OCI-LY1 (cell line): ENCODE data around the gene RAB4A.

ENCODE experiments used
- H2AFZ ChIP-seq: fragments of 200-600 bp; sonication (generic), shearing (Covaris generic); 2 replicates; pipeline ENCODE4 v1.6.0; 2014; ENCODE audit warnings: antibody characterized with exemption, mild to moderate bottlenecking, low read length
- H3F3A ChIP-seq: fragments of 200-600 bp; sonication (generic), shearing (Covaris generic); 2 replicates; pipeline ENCODE4 v1.6.0; 2014; ENCODE audit warnings: mild to moderate bottlenecking, antibody characterized with exemption, low read length, moderate library complexity; ENCODE audit not compliant: insufficient read depth
- H3K27ac ChIP-seq: fragments of 200-600 bp; sonication (generic); 2 replicates; pipeline ENCODE4 v1.5.1; 2014; ENCODE audit warnings: low read length, mixed run types, mild to moderate bottlenecking, low read depth; ENCODE audit not compliant: poor library complexity, severe bottlenecking
- H3K27me3 ChIP-seq: fragments of 200-600 bp; sonication (generic); 2 replicates; pipeline ENCODE4 v1.6.0; 2014; ENCODE audit warnings: antibody characterized with exemption, mild to moderate bottlenecking, low read length, moderate library complexity; ENCODE audit not compliant: insufficient read depth
- H3K36me3 ChIP-seq: fragments of 200-600 bp; sonication (generic); 2 replicates; pipeline ENCODE4 v1.6.1; 2014; ENCODE audit warnings: mild to moderate bottlenecking, antibody characterized with exemption, low read length, moderate library complexity, mixed read lengths; ENCODE audit not compliant: insufficient read depth
- H3K4me1 ChIP-seq: fragments of 200-600 bp; sonication (generic); 2 replicates; pipeline ENCODE4 v1.5.1; 2014; ENCODE audit warnings: mild to moderate bottlenecking, low read length, moderate library complexity; ENCODE audit not compliant: insufficient read depth, severe bottlenecking
- H3K4me2 ChIP-seq: fragments of 200-600 bp; sonication (generic), shearing (Covaris generic); 2 replicates; pipeline ENCODE4 v1.6.1; 2014; ENCODE audit warnings: low read length
- H3K4me3 ChIP-seq: fragments of 200-600 bp; sonication (generic); 2 replicates; pipeline ENCODE4 v1.5.1; 2014; ENCODE audit warnings: low read length, low read depth, mild to moderate bottlenecking, mixed read lengths; ENCODE audit not compliant: poor library complexity, severe bottlenecking
- H3K79me2 ChIP-seq: fragments of 200-600 bp; shearing (Covaris generic); 2 replicates; pipeline ENCODE4 v1.6.1; 2016; ENCODE audit warnings: mixed run types, low read length, mixed read lengths; ENCODE audit not compliant: insufficient read depth
- H3K9ac ChIP-seq: fragments of 200-600 bp; sonication (generic), shearing (Covaris generic); 2 replicates; pipeline ENCODE4 v1.6.1; 2014; ENCODE audit warnings: mild to moderate bottlenecking, low read length, mixed read lengths
- H3K9me2 ChIP-seq: fragments of 200-600 bp; sonication (generic), shearing (Covaris generic); 2 replicates; pipeline ENCODE4 v1.6.1; 2014; ENCODE audit warnings: low read depth, mild to moderate bottlenecking, low read length, mixed read lengths
- H3K9me3 ChIP-seq: fragments of 200-600 bp; shearing (Covaris generic); 2 replicates; pipeline ENCODE4 v1.6.1; 2014; ENCODE audit warnings: low read length, mixed read lengths
- H4K20me1 ChIP-seq: fragments of 200-600 bp; sonication (generic), shearing (Covaris generic); 2 replicates; pipeline ENCODE4 v1.6.0; 2016; ENCODE audit warnings: mild to moderate bottlenecking, low read length; ENCODE audit not compliant: insufficient read depth
- EZH2 ChIP-seq: fragments of 200-600 bp; sonication (generic), shearing (Covaris generic); IDR thresholded peaks from 2 replicates; pipeline ENCODE4 v1.8.0; 2017; ENCODE audit warnings: borderline replicate concordance, mixed run types, mild to moderate bottlenecking, antibody characterized with exemption, low read length, moderate library complexity, mixed read lengths
- TF ChIP-seq, protein P1 (sequence below): fragments of 200-600 bp; sonication (generic), shearing (Covaris generic); IDR thresholded peaks from 2 replicates; pipeline ENCODE4 v1.5.1; 2017; ENCODE audit warnings: mild to moderate bottlenecking, antibody characterized with exemption, low read length, moderate library complexity, mixed read lengths

RAB4A gene

DNA sequence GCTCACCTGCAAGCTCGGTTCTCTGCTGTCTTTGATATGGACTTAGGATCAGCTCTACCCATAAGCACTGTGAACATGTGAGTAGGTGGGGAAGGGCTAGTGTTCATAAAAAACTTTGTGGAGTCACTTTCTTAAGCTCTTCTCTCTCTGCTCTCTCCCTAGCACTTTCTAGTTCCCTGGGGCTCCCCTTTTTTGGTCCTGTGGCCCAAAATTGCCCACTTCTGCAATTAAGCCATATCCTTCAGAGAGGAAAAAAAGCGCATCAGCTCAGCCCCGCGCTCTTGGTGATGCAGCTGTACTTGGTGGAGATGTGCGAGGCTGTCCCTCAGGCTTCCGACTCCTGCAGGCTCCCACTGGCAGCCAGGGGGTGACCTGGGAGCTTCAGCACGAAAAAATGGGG, 48.6 kb downstream of the RAB4A start:
- H3K4me1 ChIP-seq, result no peaks in the 10 kb centered on the region
- H3K4me2 ChIP-seq, result no peak overlapping the region
- H4K20me1 ChIP-seq, result no peaks in the 10 kb centered on the region
- peaks cover 47% of the 10 kb centered on the region for H3K36me3 ChIP-seq
- H2AFZ ChIP-seq, result no peak overlapping the region
- H3K27me3 ChIP-seq, result no peaks in the 10 kb centered on the region
- no peaks in the 10 kb centered on the region for H3K79me2 ChIP-seq
- no peak overlapping the region for H3K4me3 ChIP-seq
- H3K9ac ChIP-seq, result no peak overlapping the region
- no peak overlapping the region for H3K27ac ChIP-seq
- no peaks in the 10 kb centered on the region for H3K9me3 ChIP-seq
- no peak for TF ChIP-seq EZH2
- TF ChIP-seq, protein P1, sequence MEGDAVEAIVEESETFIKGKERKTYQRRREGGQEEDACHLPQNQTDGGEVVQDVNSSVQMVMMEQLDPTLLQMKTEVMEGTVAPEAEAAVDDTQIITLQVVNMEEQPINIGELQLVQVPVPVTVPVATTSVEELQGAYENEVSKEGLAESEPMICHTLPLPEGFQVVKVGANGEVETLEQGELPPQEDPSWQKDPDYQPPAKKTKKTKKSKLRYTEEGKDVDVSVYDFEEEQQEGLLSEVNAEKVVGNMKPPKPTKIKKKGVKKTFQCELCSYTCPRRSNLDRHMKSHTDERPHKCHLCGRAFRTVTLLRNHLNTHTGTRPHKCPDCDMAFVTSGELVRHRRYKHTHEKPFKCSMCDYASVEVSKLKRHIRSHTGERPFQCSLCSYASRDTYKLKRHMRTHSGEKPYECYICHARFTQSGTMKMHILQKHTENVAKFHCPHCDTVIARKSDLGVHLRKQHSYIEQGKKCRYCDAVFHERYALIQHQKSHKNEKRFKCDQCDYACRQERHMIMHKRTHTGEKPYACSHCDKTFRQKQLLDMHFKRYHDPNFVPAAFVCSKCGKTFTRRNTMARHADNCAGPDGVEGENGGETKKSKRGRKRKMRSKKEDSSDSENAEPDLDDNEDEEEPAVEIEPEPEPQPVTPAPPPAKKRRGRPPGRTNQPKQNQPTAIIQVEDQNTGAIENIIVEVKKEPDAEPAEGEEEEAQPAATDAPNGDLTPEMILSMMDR, result no peak
- no peaks in the 10 kb centered on the region for H3F3A ChIP-seq
- H3K9me2 ChIP-seq, result no peaks in the 10 kb centered on the region

DNA sequence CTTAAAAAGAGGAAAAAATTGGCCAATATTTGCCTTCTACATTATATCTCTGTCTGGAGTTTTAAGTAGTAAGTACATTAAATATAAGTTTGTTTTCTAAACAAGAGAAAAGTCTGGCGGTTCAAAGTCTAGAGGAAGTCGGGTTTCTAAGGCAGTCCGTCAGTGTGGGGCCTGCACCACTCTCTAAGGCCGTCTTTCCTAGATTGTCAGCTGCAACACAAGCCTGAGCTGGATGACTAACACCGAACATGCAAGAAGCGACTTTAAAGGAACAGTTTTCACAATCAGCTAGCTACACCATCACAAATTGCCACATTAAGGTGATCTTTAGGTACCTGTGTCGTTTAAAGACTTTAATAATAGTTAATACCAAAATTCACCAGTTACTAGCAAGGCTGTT, 52.3 kb downstream of the RAB4A start:
- Histone ChIP-seq H3K4me3 (no peak overlapping the region), H3K9me2 (no peaks in the 10 kb centered on the region), H3K4me1 (peaks cover 18% of the 10 kb centered on the region), H3F3A (no peaks in the 10 kb centered on the region), H2AFZ (no peak overlapping the region), H3K27ac (no peak overlapping the region), H3K9ac (no peak overlapping the region), H4K20me1 (no peaks in the 10 kb centered on the region), H3K27me3 (no peaks in the 10 kb centered on the region), H3K36me3 (peaks cover 67% of the 10 kb centered on the region), H3K79me2 (no peaks in the 10 kb centered on the region), H3K4me2 (no peak overlapping the region), H3K9me3 (no peaks in the 10 kb centered on the region)
- TF ChIP-seq, protein P1, result no peak
- no peak for TF ChIP-seq EZH2

DNA sequence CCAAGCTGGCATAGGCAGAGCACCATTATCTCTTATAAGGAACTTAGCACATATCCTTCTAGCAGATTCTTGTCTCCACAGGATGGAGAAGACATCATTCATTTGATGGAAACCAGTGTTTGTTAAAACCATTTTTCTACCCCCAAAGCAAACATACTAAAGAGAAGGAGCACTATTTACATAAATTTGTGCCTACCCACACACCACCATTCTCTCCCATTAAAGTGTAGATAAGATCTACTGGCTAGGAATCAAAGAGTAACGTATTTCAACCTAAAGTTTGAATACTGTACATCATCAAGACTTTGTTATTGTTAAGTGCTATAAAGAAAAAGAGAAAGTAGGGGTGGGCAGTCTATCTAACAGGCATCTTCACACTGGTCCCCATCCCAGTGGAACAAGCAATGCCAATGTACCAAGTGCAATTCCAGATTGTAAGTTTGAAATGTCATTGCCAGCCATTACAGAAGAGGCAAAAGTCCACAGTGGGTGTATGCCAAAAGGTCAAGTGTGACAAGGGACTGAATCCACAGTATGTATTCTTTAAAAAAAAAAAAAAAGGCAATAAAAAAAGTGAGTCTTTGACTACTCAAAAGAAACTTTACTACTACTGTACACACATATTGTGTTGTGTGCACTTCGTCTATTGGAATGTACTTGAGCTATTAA, 53.1 kb downstream of the RAB4A start:
- H3K36me3 ChIP-seq, result peaks cover 72% of the 10 kb centered on the region
- no peaks in the 10 kb centered on the region for H3K9me3 ChIP-seq
- no peaks in the 10 kb centered on the region for H4K20me1 ChIP-seq
- no peaks in the 10 kb centered on the region for H3K79me2 ChIP-seq
- H3K4me2 ChIP-seq, result no peak overlapping the region
- no peaks in the 10 kb centered on the region for H3K9me2 ChIP-seq
- no peak overlapping the region for H3K9ac ChIP-seq
- no peak overlapping the region for H3K27ac ChIP-seq
- H2AFZ ChIP-seq, result no peak overlapping the region
- no peak for TF ChIP-seq EZH2
- TF ChIP-seq, protein P1, result no peak
- no peaks in the 10 kb centered on the region for H3F3A ChIP-seq
- no peaks in the 10 kb centered on the region for H3K27me3 ChIP-seq
- peaks cover 18% of the 10 kb centered on the region for H3K4me1 ChIP-seq
- no peak overlapping the region for H3K4me3 ChIP-seq
